GM12873 (cell line): ENCODE data around the gene PEMT.
A peak's percentile ranks its signal among the peaks of the same experiment; 100 is the strongest.

ENCODE experiments used
- TF ChIP-seq, protein P1 (sequence below): IDR thresholded peaks from 2 replicates; pipeline ENCODE4 v1.5.1; 2012; ENCODE audit warnings: low read depth, mild to moderate bottlenecking, moderate library complexity, low read length, control low read depth; ENCODE audit not compliant: insufficient read depth; ENCODE audit errors: missing control alignments

Gene PEMT

GRCh38 chr17:17626840-17627239 lies 35.3 kb upstream of the PEMT start:
- TF ChIP-seq, protein P1, sequence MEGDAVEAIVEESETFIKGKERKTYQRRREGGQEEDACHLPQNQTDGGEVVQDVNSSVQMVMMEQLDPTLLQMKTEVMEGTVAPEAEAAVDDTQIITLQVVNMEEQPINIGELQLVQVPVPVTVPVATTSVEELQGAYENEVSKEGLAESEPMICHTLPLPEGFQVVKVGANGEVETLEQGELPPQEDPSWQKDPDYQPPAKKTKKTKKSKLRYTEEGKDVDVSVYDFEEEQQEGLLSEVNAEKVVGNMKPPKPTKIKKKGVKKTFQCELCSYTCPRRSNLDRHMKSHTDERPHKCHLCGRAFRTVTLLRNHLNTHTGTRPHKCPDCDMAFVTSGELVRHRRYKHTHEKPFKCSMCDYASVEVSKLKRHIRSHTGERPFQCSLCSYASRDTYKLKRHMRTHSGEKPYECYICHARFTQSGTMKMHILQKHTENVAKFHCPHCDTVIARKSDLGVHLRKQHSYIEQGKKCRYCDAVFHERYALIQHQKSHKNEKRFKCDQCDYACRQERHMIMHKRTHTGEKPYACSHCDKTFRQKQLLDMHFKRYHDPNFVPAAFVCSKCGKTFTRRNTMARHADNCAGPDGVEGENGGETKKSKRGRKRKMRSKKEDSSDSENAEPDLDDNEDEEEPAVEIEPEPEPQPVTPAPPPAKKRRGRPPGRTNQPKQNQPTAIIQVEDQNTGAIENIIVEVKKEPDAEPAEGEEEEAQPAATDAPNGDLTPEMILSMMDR = no peak

DNA sequence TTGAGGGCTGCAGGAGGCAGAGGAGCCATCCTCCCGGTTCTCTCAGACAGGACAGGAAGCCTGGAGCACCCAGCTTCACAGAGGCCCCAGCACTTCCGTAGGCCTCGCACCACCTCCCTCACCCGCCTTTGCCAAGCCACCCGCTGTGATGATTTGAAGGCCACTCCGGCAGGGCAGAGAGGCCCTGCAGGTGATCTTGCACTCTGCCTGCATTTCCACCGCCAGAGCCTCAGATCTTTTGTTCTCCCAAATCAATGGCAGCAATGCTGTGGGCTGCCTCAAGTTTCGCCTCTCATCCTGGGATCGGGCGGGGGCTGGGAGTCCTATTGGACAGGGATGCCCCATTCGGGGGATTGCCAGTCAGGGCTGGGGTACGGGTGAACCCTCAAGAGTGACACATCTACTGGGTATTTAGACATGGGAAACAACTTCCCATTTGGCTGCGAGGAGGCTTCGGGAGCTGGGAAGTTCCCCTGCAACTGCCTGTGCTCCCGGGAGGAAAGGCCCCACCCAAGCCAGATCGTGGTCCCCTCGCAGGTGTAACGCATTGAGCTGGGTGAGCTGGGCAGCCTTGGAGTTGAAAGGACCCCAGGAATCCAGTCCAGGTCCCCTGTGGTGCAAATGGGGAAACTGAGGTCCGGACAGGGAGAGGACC lies 34.8 kb upstream of the PEMT start:
- TF ChIP-seq, protein P1 = no peak

DNA sequence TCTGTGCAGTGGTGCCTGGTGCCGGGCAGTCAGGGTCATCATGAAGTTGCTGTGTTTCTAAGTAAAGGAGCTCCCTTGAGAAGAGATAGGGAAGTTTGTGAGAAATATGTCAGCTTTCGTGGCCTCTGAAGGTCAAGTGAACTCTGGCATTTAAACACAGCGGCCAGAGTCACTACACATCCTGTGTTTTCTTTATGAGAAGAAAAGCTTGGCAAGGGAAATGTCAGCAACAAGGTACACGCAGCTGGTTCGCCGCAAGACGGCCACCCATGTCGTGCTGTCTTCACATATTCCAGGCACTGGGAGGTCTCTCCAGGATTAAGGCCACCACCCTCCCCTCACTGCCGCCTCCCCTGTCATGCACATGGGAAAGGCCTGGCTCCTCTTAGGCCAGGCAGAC lies 33.2 kb upstream of the PEMT start:
- TF ChIP-seq, protein P1 = no peak

- TF ChIP-seq, protein P1 = no peak
Observed at GRCh38 chr17:17623904-17624303, 32.4 kb upstream of the PEMT start.

DNA sequence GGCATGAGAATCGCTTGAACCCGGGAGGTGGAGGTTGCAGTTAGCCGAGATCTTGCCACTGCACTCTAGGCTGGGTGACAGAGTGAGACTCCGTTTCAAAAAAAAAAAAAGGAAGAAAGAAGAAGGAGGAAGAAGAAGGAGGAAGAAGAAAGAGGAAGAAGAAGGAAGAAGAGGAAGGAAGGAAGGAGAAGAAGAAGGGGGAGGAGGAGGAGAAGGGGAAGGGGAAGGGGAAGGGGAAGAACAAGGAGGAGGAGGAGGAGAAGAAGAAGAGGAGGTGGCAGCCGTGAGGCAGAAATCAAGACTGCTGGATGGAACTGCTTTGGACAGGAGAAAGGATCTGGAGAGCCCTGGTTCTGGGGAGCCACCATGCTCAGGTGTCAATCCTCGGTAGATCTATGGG lies 29.7 kb upstream of the PEMT start:
- TF ChIP-seq, protein P1 = no peak

DNA sequence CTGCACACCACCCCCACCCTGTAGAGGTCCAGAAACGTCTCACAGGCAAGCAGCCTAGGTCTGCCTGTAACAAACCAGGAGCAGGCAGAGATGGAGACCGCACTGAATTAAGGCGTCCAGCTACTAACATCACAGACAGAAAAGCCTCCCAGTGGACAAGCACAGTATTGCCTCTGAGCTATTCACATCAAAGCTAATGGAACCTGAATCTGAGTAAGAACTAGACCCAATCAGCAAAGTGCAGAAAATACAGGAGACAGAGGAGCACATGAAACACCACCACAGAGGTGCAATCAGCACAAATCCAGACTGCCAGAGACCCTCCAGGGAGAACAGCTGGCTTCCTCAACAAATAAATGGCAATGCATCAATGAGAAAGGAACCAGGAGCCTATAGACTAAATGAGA lies 22.2 kb upstream of the PEMT start:
- TF ChIP-seq, protein P1 = peak; percentile 84

GRCh38 chr17:17612085-17613022 lies 20.8 kb upstream of the PEMT start:
- TF ChIP-seq, protein P1 = no peak
